ENCODE results near the gene CCDC197.
A peak's percentile ranks its signal among the peaks of the same experiment; 100 is the strongest.

The CCDC197 gene

GRCh38 chr14:93997082-93997481 lies at the start of gene CCDC197:
Gene CCDC197 (plus strand): TSS chr14:93997301. CDS start chr14:93998132, 831 bp downstream.
- peak; percentile 4 for DNase-seq

DNA sequence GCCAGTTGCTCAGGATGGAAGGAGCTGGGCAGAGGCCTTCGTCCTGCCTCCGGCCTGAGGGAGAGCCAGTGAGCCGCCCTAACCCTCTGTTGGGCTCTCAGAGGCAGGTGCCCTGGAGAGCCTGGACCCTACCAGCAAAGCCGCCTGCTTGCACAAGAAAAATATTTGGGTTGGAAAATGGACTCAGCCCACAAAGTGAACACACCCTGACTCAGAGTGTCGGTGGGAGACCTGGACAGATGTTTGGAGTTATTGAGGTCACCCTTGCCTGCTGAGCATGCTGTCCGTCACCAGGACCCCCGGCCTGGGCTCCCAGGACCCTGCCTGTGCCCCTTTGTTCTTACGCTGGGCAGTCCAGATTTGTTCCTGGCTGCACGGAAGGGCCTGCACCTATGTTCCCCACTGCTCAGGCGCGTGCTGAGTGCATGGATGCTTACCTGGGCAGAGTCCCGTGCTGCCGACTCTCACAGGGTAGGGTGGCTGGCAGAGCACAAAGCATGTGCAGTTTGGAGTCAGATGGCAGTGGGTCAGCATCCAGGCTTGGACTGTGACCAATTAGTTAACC lies 47.5 kb upstream of the CCDC197 start:
- DNase-seq: no peak

DNA sequence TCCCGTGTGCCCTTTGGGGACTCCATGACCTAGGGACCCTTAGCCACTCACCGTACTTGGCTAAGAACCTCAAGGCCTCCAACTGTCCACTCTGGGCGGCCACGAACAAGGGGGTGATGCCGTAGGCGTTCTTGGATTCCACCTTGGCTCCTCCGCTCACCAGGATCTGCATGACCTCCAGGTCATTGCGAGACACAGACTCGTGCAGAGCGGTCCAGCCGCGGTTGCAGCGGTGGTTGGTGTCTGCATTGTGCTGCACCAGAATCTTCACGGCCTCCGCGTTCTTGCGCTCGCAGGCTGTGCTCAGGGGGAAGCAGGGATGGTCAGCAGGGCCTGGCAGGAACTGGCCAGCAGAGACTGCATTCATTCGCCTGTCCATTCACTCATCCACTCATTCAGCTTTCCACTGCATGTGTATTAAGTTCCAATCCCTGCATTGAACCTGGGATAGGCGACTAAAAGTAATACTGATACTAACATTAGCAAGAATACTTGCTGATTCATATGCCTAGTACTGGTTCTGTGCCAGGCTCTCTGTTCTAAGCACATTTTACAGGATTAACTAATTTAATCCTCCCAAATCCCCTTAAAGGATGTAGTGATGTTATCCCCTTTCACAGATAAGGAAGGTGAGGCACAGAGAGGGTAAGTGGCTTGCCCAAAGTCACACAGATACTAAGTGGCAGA lies 46.0 kb upstream of the CCDC197 start:
- DNase-seq: no peak

DNA sequence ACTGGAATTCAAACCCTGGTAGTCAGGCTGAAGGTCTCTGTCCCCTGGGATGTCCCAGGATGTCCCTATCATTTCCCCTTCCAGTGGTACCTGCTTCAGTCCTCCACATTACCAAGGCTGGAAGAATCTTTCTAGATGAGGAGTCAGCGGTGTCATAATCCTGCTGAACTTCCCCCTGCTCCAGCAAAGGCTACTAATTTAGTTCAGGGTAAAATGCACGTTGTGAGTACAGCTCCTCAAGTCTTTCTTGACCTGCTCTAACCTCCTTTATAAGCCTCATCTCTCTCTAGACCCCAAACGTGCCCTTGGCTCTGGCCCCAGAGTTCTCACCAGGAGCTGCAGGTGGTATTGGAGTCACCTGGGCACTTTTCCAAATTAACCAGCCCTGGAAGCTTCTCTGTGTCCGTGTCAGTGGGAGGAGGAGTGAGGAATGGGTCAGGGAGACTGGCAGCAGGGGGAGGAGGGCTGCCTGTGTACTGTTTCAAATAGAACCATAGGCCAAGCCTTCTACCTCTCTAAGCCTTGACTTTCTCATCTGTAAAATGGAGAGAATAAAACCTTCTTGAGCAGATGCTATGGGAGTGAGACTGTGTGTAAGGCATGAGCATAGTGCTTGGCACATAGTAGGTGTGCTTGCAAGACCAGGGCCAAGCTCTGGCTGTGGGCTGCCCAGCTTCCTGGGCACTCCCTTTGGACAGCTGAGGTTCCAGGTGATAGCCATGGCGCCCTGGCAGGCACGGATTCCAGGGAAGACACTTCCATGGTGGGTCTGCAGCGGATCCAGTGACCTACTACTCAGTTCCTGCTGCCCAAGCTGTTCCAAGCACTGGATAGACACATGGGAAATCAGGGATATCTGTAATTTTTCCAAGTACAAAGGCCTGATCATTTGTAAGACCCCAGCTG lies 45.2 kb upstream of the CCDC197 start:
- no peak for DNase-seq

- DNase-seq: no peak
Observed at GRCh38 chr14:93952829-93953228, 44.3 kb upstream of the CCDC197 start.

DNA sequence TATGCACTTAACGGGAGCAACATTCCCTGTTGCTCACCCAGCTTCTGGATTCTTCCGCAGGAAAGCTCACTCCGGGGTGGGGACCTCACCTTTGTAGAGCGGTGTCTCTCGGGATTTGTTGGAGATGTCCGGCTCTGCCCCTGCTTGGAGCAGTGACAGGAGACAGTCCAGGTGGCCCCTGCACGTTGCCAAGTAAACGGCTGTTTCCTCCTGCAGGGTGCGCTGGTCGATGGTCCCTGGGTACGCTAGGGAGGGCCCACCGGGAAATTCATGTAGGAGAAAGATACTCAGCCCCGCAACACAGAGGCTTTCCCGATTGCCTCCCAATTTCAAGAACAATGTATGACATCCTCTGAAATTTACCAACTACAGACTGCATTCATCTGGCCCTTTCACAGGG lies 43.8 kb upstream of the CCDC197 start:
- DNase-seq: no peak

DNA sequence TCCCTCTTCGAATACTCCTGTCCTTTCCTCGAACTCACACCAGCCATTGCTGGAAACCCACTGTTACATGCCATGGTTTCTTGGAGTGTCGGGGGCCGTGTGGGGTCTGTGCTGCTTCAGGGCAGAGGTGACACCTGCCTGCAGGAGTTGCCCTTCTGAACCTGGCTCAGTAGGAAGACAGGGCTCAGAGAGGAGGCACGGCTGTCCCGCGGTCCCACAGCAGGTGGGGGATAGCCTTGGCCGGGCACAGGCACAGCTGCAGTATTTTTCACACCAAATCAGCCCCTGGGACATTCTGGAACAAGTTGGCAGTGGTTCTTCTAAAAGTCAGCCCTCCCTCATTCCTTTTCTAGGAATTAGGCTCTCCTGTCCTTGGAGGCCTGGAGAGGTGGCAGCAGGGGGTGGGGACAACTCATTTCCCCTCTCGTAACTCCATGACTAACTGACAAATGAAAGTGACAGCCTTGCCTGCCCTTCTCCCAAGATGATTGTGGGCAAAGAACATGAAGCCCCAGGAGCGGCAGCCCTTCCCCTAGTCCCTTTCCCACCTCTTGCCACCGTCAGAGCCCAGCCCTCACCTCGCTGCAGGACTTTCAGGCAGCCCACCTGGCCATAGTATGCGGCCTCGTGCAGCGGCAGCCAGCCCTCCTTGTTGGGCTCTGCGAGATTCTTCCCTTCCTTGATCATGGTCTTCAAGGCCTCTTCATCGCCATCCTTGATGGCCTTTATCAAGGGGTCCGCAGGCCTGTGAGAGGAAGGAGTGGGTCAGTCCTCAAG lies 43.2 kb upstream of the CCDC197 start:
- DNase-seq: no peak

GRCh38 chr14:93954516-93954830 lies 42.6 kb upstream of the CCDC197 start:
- DNase-seq: no peak

DNA sequence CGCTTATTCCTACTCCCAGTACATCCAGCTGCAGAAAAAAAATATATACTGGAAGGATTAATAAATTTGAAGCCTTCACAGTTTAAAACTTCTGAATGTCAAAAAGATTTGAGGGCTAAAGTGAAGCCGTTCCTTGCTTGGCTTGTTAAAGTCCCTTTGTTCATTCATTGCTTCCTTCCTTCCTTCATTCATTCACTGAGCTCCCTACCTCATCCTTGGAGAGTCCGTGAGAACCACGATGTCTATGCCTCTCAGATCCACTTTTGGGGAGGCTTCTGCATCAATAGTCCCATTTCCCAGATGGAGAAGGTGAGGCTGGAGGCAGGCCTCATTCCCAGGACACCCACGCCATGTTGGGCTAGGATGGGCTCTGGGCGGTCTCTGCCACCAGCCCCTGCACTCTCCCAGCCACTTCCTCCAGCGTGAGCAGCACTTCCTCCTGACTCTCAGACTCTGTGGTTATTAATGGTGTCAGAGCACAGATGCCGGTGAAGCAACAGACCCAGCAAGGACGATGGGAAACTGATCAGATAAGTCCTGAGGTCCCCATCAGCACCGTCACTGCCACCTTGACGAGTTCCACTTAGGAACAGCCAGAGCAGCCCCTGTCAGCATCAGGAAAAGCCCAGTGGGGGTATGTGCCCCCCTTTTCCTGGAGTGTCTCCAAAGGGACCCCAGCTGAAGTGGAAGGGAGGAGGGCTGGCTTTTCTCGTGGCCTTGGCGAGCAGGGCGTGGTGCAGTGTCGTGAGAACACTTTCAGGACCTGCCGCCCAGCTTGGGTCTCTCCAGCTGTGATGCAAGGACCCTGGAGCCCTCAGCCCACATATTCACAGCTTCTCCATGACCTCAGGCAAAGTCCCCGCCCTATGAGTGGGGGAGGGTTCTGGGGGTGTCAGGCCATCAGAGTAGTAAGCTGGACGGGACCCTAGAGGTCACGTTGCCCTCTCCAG lies 41.9 kb upstream of the CCDC197 start:
- DNase-seq: no peak

DNA sequence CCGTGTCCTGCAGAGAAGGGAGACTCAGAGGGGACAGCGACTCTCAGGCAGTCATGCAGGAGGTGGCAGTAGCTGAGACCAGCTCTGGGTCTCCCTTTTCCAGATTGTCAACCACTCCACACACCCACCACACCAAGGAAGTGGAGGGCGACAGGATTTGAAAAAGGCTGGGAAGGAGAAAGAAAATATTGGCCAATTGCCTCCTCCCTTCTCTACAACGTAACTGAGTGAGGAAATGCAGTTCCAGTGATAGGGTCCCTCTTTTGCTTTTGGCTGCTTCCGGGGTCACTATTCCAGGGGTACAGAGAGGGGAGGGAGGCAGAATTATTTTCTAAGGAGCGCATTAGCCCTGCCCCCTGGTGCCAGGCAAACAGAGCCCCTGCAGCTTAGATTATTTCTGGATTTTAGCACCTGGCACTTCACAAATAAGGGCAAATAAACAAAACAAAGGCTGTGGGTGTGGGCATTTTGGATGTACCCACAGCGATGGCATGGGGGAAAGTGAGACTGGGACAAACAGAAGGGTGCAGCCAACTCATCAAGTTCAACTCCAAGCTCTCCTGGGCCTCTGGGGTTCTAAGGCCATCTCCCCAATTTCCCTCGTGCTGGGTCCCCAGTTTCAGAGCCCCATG lies 41.1 kb upstream of the CCDC197 start:
- DNase-seq: peak; percentile 14

GRCh38 chr14:93956514-93957332 lies 40.4 kb upstream of the CCDC197 start:
- peak; percentile 17 for DNase-seq

GRCh38 chr14:93957333-93957710 lies 39.8 kb upstream of the CCDC197 start:
- no peak for DNase-seq

DNA sequence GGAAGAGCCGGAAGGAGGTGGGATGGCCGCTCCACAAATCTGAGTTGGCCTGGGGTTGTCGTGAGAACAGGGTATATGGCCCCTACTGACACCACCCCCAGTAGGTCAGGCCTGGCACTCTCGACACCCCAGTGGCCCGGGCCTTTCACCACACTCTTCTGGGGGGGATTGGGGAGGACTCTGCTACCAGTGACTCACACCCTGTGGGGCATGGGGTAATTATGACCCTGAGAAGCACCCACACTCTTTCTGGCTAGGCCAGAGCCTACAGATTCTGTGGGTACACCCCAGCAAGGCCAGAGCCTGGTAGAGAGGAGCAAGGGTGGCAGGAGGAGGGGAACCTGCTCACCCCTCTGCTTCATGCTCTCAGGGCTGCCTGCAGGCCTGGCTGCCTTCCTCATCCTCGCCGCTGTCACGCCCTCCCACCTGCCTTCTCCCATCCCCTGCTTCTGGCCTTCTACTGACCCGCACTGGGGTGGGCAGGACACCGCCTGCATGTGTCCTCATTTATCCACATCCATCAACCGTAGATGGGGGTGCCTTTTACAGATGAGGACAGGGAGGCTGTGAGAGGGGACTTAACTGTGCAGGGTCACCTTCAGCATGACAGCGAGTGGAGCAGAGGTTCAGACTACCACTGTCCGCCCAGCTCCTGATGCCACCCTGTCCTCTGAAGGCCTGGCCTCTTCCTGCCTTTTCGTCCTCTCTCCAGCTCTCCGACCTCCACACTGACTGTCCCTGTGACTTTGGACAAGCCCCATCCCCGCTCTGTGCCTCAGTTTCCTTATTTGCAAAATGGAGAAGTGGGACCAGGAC lies 39.1 kb upstream of the CCDC197 start:
- no peak for DNase-seq

DNA sequence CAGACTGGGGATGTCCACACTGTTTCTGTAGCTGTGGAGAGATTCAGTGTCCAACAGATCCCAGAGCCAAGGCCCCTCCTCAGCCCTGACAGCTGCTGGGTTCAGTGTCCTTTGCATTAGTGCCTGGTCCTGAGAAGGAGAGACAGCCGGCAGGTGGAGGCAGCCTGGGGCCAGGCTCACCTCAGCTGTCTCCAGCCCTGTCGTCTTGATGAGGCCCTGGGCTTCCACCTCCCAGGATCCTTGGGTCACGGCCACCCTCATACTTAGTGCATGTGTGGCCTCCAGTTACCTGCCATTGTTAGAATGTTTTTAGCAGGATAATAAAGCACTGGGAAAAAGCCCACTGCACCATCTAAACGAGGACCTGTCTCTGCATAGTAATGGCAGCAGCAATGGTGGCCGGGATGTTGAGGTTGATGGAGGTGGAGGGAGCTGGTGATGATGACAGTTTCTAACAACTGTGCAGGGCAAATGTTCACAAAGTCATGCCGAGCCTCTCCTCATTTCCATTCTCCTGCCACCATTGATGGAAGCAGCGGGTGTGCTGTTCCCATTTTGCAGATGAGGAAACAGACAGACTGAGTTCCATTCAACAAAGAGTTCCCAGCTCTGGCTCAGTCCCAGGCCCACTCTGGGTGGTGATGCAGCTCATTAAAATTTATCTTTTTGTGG lies 38.4 kb upstream of the CCDC197 start:
- peak; percentile 9 for DNase-seq

GRCh38 chr14:93959239-93960107 lies 37.6 kb upstream of the CCDC197 start:
- peak; percentile 97 for DNase-seq

GRCh38 chr14:93960108-93960475 lies 37.0 kb upstream of the CCDC197 start:
- peak; percentile 45 for DNase-seq

GRCh38 chr14:93960774-93961438 lies 36.2 kb upstream of the CCDC197 start:
- no peak for DNase-seq

DNA sequence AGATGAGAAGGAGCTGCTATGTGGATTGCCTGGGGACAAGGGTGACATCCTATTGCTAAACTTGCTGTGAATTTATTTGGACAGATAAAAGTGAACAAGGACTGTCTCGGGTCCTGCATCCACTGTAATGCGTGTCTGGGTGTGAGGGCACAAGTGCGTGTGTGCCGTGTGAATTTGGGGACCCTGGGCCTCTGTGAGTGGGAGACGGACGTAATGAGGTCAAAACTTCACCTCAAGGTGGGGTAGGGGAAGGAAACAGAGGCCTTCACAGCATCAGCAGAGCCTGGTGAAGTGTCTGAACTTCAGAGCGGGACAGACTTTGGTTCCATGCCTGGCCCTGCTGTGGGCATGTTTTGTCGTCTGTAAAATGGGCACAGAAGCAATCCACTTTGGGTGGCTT lies 35.5 kb upstream of the CCDC197 start:
- DNase-seq: no peak

Data from DMS53 (cell line).